Esophagus (tissue), 2 donors: Measurements from ENCODE around the gene ANO9. TPM values are rescaled to one million over a fixed set of nuclear protein-coding genes. Genes with fewer than 3 reads are reported as not detected.

Experiments
- H3K27ac ChIP-seq, 2 donors: one replicate each; pipeline ENCODE4 v1.5.1; 2013; ENCODE audit warnings: low read depth in 2 of 2, mild to moderate bottlenecking in 2 of 2, inconsistent platforms in 1 of 2, low read length in 1 of 2, moderate library complexity in 1 of 2
- H3K27me3 ChIP-seq, 2 donors: one replicate each; pipeline ENCODE4 v1.6.1; 2013; ENCODE audit warnings: low read length in 2 of 2, control low read depth in 1 of 2, mild to moderate bottlenecking in 1 of 2; ENCODE audit not compliant: insufficient read depth in 2 of 2, control insufficient read depth in 1 of 2
- H3K36me3 ChIP-seq, 2 donors: one replicate each; pipeline ENCODE4 v1.6.1; 2013; ENCODE audit warnings: low read length in 1 of 2; ENCODE audit not compliant: control insufficient read depth in 2 of 2, insufficient read depth in 2 of 2
- H3K4me1 ChIP-seq, 2 donors: one replicate each; pipeline ENCODE4 v1.6.1; 2013; ENCODE audit warnings: low read length in 1 of 2; ENCODE audit not compliant: control insufficient read depth in 2 of 2, insufficient read depth in 2 of 2
- H3K4me3 ChIP-seq, 2 donors: one replicate each; pipeline ENCODE4 v1.5.1; 2013; ENCODE audit warnings: low read length in 2 of 2, mild to moderate bottlenecking in 2 of 2, low read depth in 1 of 2, moderate library complexity in 1 of 2
- H3K9me3 ChIP-seq, 2 donors: one replicate each; pipeline ENCODE4 v1.6.1; 2013; ENCODE audit warnings: mild to moderate bottlenecking in 2 of 2, low read depth in 1 of 2, low read length in 1 of 2, moderate library complexity in 1 of 2; ENCODE audit not compliant: control insufficient read depth in 2 of 2, insufficient read depth in 1 of 2
- WGBS, 2 donors: extraction: QIAGEN DNeasy Blood & Tissue Kit; methylation state at CpG; one replicate each; pipeline ENCODE4 v1.1.7; 2013; 5-methylcytosine and 5-hydroxymethylcytosine counted together
- polyA plus RNA-seq, 2 donors: library from polyadenylated mRNA; stranded (reverse); fragments of 200-250 nt; gene quantifications; one replicate each; pipeline ENCODE4 v1.2.3, GENCODE V29; 2013
- donor health status: healthy with polysubstance abuse.
- donor health status: Bipolar disorder and iron deficiency.

Gene ANO9
- polyA plus RNA-seq, 2 donors = 18.1 to 40.4 TPM

DNA sequence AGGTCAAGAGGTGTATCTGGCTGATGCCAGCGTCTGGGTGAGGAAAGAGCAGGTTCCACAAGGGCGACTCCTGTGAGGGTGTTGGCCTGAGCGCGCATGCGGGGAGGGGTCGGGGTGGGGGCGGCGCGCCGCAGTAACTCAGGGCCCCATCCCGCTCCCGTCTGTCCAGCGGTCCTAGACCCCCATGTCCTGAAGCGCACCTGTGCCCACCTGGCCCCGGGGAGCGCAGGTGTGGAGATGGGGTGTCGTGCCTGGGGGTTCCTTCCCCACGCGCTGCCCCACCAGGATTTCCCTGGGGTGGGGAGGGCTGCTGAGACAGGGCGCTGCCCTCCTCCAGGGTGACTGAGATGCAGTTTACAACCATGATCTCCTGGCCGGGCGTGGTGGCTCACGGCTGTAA is 44.4 kb upstream of the ANO9 start:
- no peak overlapping the region for H3K27ac ChIP-seq
- H3K4me1 ChIP-seq = peaks cover 0 to 9% of the 10 kb centered on the region in 2 donors
- no peaks in the 10 kb centered on the region for H3K27me3 ChIP-seq
- H3K36me3 ChIP-seq = peaks cover 4 to 19% of the 10 kb centered on the region in 2 donors
- H3K4me3 ChIP-seq = no peak overlapping the region
- WGBS, 2 donors = 93 to 95% methylated on average over 23 of the region's 23 CpGs
- H3K9me3 ChIP-seq = no peaks in the 10 kb centered on the region

DNA sequence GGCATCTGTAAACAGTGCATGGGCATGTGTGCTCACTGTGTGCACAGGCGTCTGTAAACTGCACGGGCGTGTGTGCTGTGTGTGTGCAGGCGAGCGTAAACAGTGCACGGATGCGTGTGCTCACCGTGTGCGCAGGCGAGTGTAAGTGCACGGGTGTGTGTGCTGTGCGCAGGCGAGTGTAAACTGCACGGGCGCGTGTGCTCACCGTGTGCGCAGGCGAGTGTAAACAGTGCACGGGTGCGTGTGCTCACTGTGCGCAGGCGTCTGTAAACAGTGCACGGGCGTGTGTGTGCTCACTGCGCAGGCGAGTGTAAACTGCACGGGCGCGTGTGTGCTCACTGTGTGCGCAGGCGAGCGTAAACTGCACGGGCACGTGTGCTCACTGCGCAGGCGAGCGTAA is 42.8 kb upstream of the ANO9 start:
- Histone ChIP-seq H3K9me3 (no peaks in the 10 kb centered on the region), H3K4me1 (peaks cover 0 to 9% of the 10 kb centered on the region in 2 donors), H3K27me3 (no peaks in the 10 kb centered on the region), H3K27ac (no peak overlapping the region), H3K4me3 (no peak overlapping the region), H3K36me3 (peaks cover 0 to 5% of the 10 kb centered on the region in 2 donors)
- WGBS, 2 donors = 96 to 98% methylated on average over 38 of the region's 38 CpGs

DNA sequence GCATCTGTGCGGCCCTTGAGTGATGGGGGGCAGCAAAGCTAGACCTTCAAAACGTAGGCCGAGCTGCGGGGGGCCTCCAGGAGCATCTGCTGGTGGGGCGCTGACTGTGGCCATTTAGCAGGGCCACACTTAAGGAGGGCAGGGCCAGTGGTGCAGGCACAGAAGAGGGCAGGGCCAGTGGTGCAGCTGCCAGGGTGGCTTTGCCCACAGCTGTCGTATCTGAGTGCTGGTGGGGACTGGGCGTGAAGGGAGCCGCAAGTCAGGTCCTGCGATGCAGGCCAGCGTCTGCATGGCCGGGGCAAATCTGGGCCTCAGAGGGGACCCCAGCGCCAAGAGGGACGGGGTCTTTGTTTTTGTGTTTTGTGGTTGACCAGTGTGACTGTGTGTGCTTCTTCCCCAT is 37.5 kb upstream of the ANO9 start:
- no peak overlapping the region for H3K4me3 ChIP-seq
- no peak overlapping the region for H3K27ac ChIP-seq
- H3K27me3 ChIP-seq = no peaks in the 10 kb centered on the region
- H3K9me3 ChIP-seq = no peaks in the 10 kb centered on the region
- peaks cover 0 to 4% of the 10 kb centered on the region in 2 donors for H3K36me3 ChIP-seq
- WGBS, 2 donors = 91 to 92% methylated on average over 13 of the region's 13 CpGs
- H3K4me1 ChIP-seq = no peaks in the 10 kb centered on the region

DNA sequence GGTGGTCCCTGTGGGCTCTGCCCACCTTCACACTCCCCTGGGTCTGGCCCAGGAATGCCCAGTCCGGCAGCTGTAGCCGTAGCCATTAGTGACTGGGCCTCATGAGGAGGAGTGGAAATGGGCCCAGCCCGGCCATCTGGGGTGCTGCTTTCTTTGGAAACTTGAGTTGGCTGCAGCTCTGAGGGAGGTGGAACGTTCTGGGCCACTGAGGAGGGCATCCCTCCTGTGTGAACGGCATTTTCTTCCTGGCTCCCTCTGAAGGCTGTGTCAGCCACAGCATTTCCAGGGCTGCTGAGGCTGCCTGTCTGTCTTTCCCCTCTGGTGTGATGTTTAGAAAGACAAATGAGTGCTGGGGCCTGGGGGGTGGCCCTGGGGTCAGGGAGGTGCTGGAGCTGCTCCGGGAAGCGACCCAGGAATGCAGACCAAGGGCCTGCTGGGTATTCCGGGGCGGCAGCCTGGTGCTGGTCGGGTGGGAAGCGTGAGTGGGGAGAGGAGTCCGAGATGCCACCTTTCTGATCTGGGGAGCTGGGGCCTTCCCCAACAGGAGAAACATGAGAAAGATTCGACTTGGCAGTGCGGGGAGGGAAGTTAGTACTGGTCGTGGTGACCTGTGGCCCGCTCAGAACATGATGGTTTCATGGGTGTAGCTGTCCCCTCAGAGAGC is 35.4 kb upstream of the ANO9 start:
- Histone ChIP-seq H3K27ac (no peak overlapping the region), H3K4me3 (no peak overlapping the region), H3K27me3 (no peaks in the 10 kb centered on the region), H3K4me1 (peaks cover 0 to 3% of the 10 kb centered on the region in 2 donors), H3K9me3 (no peaks in the 10 kb centered on the region), H3K36me3 (peaks cover 0 to 4% of the 10 kb centered on the region in 2 donors)
- WGBS, 2 donors = 81% methylated on average over 16 of the region's 16 CpGs

DNA sequence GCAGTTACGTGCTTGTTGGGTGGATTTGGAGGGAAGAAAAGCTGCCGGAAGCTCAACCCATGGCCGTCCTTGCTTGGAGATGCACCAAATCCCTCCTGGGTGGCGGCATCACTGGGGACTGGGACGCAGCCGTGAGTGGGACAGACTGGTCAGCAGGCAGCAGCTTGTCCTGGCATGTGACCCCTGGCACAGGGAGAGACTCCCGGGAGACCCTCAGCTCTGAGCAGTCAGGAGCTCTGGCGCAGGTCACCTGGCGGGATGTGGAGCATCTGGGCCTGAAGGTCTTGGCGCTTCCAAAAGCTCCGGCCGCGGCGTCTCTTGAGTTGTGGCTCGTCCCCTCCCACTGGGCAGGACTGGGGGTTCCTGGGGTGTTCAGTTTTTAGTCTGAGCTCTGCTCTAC is 34.6 kb upstream of the ANO9 start:
- 97% methylated on average over 15 of the region's 15 CpGs for WGBS, 2 donors
- Histone ChIP-seq H3K9me3 (no peaks in the 10 kb centered on the region), H3K27me3 (no peaks in the 10 kb centered on the region), H3K4me1 (peaks cover 0 to 3% of the 10 kb centered on the region in 2 donors), H3K36me3 (peaks cover 0 to 5% of the 10 kb centered on the region in 2 donors), H3K4me3 (no peak overlapping the region), H3K27ac (no peak overlapping the region)

DNA sequence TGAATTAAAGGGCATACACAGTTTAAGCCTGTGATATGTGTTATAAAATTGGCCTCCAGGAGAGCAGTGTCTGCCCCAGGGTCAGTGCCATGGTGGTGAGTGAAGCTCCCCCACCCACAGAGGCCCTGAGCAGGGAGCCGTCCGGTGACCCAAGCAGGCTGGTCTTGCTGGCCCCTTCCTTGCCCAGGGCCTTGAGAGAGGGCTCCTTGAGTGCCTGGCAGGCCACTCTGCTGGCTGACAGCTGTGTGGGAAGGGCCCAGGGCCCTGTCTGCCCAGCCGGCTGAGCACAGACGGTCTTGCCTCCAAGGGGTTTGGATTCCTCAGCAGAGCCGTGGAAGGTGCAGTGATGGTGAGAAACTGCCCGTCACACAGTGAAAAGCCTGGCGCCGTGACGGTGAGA is 34.1 kb upstream of the ANO9 start:
- Histone ChIP-seq H3K27ac (no peak overlapping the region), H3K4me3 (no peak overlapping the region), H3K27me3 (no peaks in the 10 kb centered on the region), H3K9me3 (no peaks in the 10 kb centered on the region), H3K36me3 (peaks cover 0 to 6% of the 10 kb centered on the region in 2 donors), H3K4me1 (peaks cover 0 to 3% of the 10 kb centered on the region in 2 donors)
- 94 to 95% methylated on average over 9 of the region's 9 CpGs for WGBS, 2 donors

DNA sequence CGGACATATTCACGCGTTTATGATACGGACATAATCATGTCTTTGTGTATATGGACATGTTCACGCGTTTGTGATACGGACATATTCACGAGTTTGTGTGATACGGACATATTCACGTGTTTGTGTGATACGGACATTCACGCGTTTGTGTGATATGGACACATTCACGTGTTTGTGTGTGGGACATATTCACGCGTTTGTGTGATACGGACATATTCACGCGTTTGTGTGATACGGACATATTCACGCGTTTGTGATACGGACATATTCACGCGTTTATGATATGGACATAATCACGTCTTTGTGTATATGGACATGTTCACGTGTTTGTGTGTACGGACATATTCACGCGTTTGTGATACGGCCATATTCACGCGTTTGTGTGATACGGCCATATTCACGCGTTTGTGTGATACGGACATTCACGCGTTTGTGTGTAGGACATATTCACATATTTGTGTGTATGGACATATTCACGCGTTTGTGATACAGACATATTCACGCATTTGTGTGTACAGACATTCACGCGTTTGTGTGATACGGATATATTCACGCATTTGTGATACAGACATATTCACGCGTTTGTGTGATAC is 33.2 kb upstream of the ANO9 start:
- Histone ChIP-seq H3K9me3 (no peaks in the 10 kb centered on the region), H3K27me3 (no peaks in the 10 kb centered on the region), H3K36me3 (peaks cover 0 to 6% of the 10 kb centered on the region in 2 donors), H3K4me3 (no peak overlapping the region), H3K4me1 (peaks cover 0 to 5% of the 10 kb centered on the region in 2 donors), H3K27ac (no peak overlapping the region)
- WGBS, 2 donors = 97 to 98% methylated on average over 48 of the region's 48 CpGs

DNA sequence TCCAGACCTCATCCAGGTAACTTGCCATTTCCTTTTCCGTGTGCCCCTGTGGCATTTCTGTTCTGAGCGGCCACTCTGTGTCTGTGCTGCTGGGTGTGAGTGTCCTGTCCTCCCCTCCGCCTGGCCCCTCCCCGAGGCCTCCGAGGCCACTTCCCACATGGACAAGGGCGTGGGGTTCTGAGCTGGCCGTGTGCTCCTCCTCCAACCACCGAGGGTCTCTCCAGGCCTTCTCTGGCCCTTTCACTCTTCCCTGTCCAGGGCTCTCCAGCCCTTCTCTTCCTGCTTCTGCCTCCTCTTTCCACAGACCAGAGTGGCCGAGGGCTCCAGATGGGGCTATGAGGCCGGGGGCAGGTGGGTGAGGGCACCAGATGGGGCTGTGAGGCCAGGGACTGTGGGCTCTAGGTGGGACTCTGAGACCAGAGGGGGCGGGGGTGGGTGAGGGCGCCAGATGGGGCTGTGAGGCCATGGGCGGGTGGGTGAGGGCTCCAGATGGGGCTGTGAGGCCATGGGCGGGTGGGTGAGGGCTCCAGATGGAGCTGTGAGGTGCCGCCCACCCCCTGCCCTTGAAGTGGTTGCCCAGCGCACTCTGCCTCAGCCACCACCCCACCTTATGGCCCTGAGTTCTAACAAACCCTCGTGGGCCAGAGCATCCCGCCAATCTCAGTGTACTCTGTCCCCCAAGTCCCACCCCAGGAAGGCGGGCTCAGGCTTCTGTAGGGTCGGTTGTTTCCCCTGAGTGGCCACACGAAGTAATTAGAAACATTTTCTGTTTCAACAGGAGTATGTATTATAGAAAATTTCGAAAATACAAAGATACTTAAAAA is 32.4 kb upstream of the ANO9 start:
- H3K27me3 ChIP-seq = no peaks in the 10 kb centered on the region
- no peak overlapping the region for H3K27ac ChIP-seq
- H3K4me3 ChIP-seq = no peak overlapping the region
- peaks cover 0 to 6% of the 10 kb centered on the region in 2 donors for H3K36me3 ChIP-seq
- peaks cover 0 to 11% of the 10 kb centered on the region in 2 donors for H3K4me1 ChIP-seq
- 89 to 93% methylated on average over 21 to 22 of the region's 22 CpGs for WGBS, 2 donors
- H3K9me3 ChIP-seq = no peaks in the 10 kb centered on the region

DNA sequence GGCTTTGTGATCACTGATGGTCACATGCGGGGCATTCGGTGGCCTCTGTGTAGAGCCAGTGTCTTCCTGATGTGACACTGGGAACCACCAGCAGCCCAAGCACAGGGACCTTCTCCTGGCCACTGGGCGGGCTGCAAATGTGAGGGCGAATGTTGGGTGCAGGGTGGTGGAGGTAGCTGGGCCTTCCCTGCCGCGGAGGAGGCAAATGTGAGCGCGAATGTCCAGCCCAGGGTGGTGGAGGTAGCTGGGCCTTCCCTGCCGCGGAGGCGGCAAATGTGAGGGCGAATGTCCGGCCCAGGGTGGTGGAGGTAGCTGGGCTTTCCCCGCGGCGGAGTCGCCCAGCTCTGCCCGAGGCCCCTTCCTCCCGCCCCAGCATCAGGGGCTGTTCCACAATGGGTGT is 31.6 kb upstream of the ANO9 start:
- Histone ChIP-seq H3K4me3 (no peak overlapping the region), H3K27ac (no peak overlapping the region), H3K4me1 (peaks cover 0 to 11% of the 10 kb centered on the region in 2 donors), H3K27me3 (no peaks in the 10 kb centered on the region), H3K9me3 (no peaks in the 10 kb centered on the region), H3K36me3 (peaks cover 0 to 6% of the 10 kb centered on the region in 2 donors)
- WGBS, 2 donors = 97% methylated on average over 19 of the region's 19 CpGs
